Vagina (tissue), 2 donors: ENCODE data around the gene RNF215. TPM values are rescaled to one million over a fixed set of nuclear protein-coding genes. Genes with fewer than 3 reads are reported as not detected.

Experiments
- DNase-seq, 2 donors: peaks; one replicate each; pipeline ENCODE4 v3.0.0-alpha.2; 2017; ENCODE audit errors: extremely low spot score in 2 of 2
- H3K27ac ChIP-seq: fragments of 200-600 bp; sonication (generic); one replicate; pipeline ENCODE4 v1.5.1; 2019
- H3K27me3 ChIP-seq: fragments of 200-600 bp; sonication (generic); one replicate; pipeline ENCODE4 v1.5.1; 2019
- H3K36me3 ChIP-seq, 2 donors: fragments of 200-600 bp; sonication (generic); one replicate each; pipeline ENCODE4 v1.5.1; 2017 to 2019
- H3K4me1 ChIP-seq: fragments of 200-600 bp; sonication (generic); one replicate; pipeline ENCODE4 v1.5.1; 2019
- H3K4me3 ChIP-seq, 2 donors: fragments of 200-600 bp; sonication (generic); 1 replicate in 1 of 2; 2 replicates in 1 of 2; pipeline ENCODE4 v1.5.1; 2016 to 2019
- H3K9me3 ChIP-seq: fragments of 200-600 bp; sonication (generic); one replicate; pipeline ENCODE4 v1.5.1; 2019
- CTCF ChIP-seq, 3 experiments: fragments of 450-650 bp in 2 of 3; fragments of 200-600 bp in 1 of 3; sonication (generic) in 1 of 3; IDR thresholded peaks; one replicate each; pipeline ENCODE4 v1.5.1; 2017 to 2019; ENCODE audit warnings: antibody characterized with exemption in 3 of 3, mild to moderate bottlenecking in 2 of 3, moderate library complexity in 2 of 3
- POLR2A ChIP-seq, 2 donors: fragments of 450-650 bp; IDR thresholded peaks; one replicate each; pipeline ENCODE4 v1.6.1; 2017; ENCODE audit warnings: antibody characterized with exemption in 2 of 2, mild to moderate bottlenecking in 2 of 2, moderate library complexity in 2 of 2
- POLR2AphosphoS5 ChIP-seq, 2 donors: sonication (generic); formaldehyde crosslinking; IDR thresholded peaks; one replicate each; pipeline ENCODE4 v1.9.0; 2017; ENCODE audit warnings: antibody characterized with exemption in 2 of 2, mild to moderate bottlenecking in 2 of 2, low read depth in 1 of 2; ENCODE audit not compliant: insufficient read depth in 1 of 2
- intact Hi-C: fragments of 100-400 bp; cut with DNase I; formaldehyde crosslinking; loops from one replicate; pipeline ENCODE4 v1.15.1; 2023
- total RNA-seq: library from RNA; depleted of rRNA; stranded (reverse); fragments of >200 nt; gene quantifications from one replicate; pipeline ENCODE4 v1.2.3, GENCODE V29; 2016

RNF215 gene
- total RNA-seq, 1 donor from 2014 or later = 17.4 TPM

- no peak for DNase-seq
- Histone ChIP-seq H3K4me1 (no peaks in the 10 kb centered on the region), H3K4me3 (no peak overlapping the region), H3K27me3 (no peaks in the 10 kb centered on the region), H3K9me3 (no peaks in the 10 kb centered on the region), H3K27ac (no peak overlapping the region), H3K36me3 (no peaks in the 10 kb centered on the region)
- TF ChIP-seq POLR2AphosphoS5 (IDR thresholded peaks at IDR 0.05; ENCODE audit: insufficient read depth in 1 of 2, low read depth in 1 of 2) = no peak
- TF ChIP-seq POLR2A (IDR thresholded peaks at IDR 0.05) = no peak
- no peak for TF ChIP-seq CTCF (IDR thresholded peaks at IDR 0.05)
- intact Hi-C loops = loop anchor here (10.0 kb wide), 1 partner anchor 267 kb away; no protein-coding TSS in a partner anchor
Observed at GRCh38 chr22:30371321-30371720, 15.9 kb downstream of the RNF215 start.

GRCh38 chr22:30370641-30371230, 16.5 kb downstream of the RNF215 start:
- intact Hi-C loops = loop anchor here (10.0 kb wide), 1 partner anchor 266 kb away; no protein-coding TSS in a partner anchor
- H3K36me3 ChIP-seq = no peaks in the 10 kb centered on the region
- H3K9me3 ChIP-seq = no peaks in the 10 kb centered on the region
- no peak overlapping the region for H3K27ac ChIP-seq
- H3K27me3 ChIP-seq = no peaks in the 10 kb centered on the region
- no peak for DNase-seq
- H3K4me1 ChIP-seq = no peaks in the 10 kb centered on the region
- H3K4me3 ChIP-seq = no peak overlapping the region
- TF ChIP-seq CTCF (IDR thresholded peaks at IDR 0.05) = no peak
- no peak for TF ChIP-seq POLR2A (IDR thresholded peaks at IDR 0.05)
- TF ChIP-seq POLR2AphosphoS5 (IDR thresholded peaks at IDR 0.05; ENCODE audit: insufficient read depth in 1 of 2, low read depth in 1 of 2) = no peak

- intact Hi-C loops = no loop called here
Observed at GRCh38 chr22:30368420-30368819, 18.8 kb downstream of the RNF215 start.

GRCh38 chr22:30365891-30366290, 21.3 kb downstream of the RNF215 start:
- intact Hi-C loops = no loop called here

More at GRCh38 chr22:30368420-30368819, 18.8 kb downstream of the RNF215 start:
- H3K4me3 ChIP-seq = no peak overlapping the region
- H3K9me3 ChIP-seq = no peaks in the 10 kb centered on the region
- DNase-seq = no peak
- H3K36me3 ChIP-seq = no peaks in the 10 kb centered on the region
- no peak overlapping the region for H3K27ac ChIP-seq
- no peak for TF ChIP-seq POLR2A (IDR thresholded peaks at IDR 0.05)
- no peak for TF ChIP-seq POLR2AphosphoS5 (IDR thresholded peaks at IDR 0.05; ENCODE audit: insufficient read depth in 1 of 2, low read depth in 1 of 2)
- no peak for TF ChIP-seq CTCF (IDR thresholded peaks at IDR 0.05)
- H3K4me1 ChIP-seq = no peaks in the 10 kb centered on the region
- H3K27me3 ChIP-seq = no peaks in the 10 kb centered on the region

More at GRCh38 chr22:30365891-30366290, 21.3 kb downstream of the RNF215 start:
- Histone ChIP-seq H3K27me3 (no peaks in the 10 kb centered on the region), H3K4me1 (no peaks in the 10 kb centered on the region), H3K9me3 (no peaks in the 10 kb centered on the region), H3K36me3 (no peaks in the 10 kb centered on the region), H3K27ac (no peak overlapping the region), H3K4me3 (no peak overlapping the region)
- TF ChIP-seq POLR2A (IDR thresholded peaks at IDR 0.05) (no peak), CTCF (IDR thresholded peaks at IDR 0.05) (no peak), POLR2AphosphoS5 (IDR thresholded peaks at IDR 0.05; ENCODE audit: insufficient read depth in 1 of 2, low read depth in 1 of 2) (no peak)
- no peak for DNase-seq
